Stimulated activated CD4-positive, alpha-beta T cell treated with anti-CD3 and anti-CD28 coated beads, Interleukin-2, amount 100 ng/mL, for 4 hours (primary cell): ENCODE results near the gene PLB1.
"Not testable (repeated sequence)": the region's sequence is repeated elsewhere in the genome, so short reads cannot be mapped to it uniquely, and the experiment has no call there.

Experiments
- DNase-seq: peaks from one replicate; pipeline ENCODE4 v3.0.0-alpha.2; 2020; ENCODE audit warnings: low read depth

Gene PLB1

GRCh38 chr2:28648671-28649395, 153.0 kb downstream of the PLB1 start:
- DNase-seq: no peak

- no peak for DNase-seq
Observed at GRCh38 chr2:28649481-28650265, 153.8 kb downstream of the PLB1 start.

- no peak for DNase-seq
Observed at GRCh38 chr2:28650266-28650584, 154.4 kb downstream of the PLB1 start.

GRCh38 chr2:28652217-28652616, 156.4 kb downstream of the PLB1 start:
- no peak for DNase-seq

GRCh38 chr2:28653892-28654662, 158.2 kb downstream of the PLB1 start:
- DNase-seq: no peak

GRCh38 chr2:28654663-28655320, 158.9 kb downstream of the PLB1 start:
- DNase-seq: no peak

- no peak for DNase-seq
Observed at GRCh38 chr2:28656937-28657615, 161.2 kb downstream of the PLB1 start.

GRCh38 chr2:28658369-28658768, 162.5 kb downstream of the PLB1 start:
- no peak for DNase-seq

GRCh38 chr2:28659127-28659526, 163.3 kb downstream of the PLB1 start:
- DNase-seq: no peak

GRCh38 chr2:28661589-28662001, 165.7 kb downstream of the PLB1 start:
- DNase-seq: no peak

GRCh38 chr2:28662044-28662443, 166.2 kb downstream of the PLB1 start:
- DNase-seq: no peak

GRCh38 chr2:28662468-28663181, 166.8 kb downstream of the PLB1 start:
- DNase-seq: no peak

GRCh38 chr2:28663359-28663758, 167.5 kb downstream of the PLB1 start:
- DNase-seq: no peak

- no peak for DNase-seq
Observed at GRCh38 chr2:28664120-28664842, 168.4 kb downstream of the PLB1 start.

- DNase-seq: no peak
Observed at GRCh38 chr2:28665041-28665704, 169.3 kb downstream of the PLB1 start.

- not testable (repeated sequence) for DNase-seq
Observed at GRCh38 chr2:28665811-28666377, 170.0 kb downstream of the PLB1 start.

GRCh38 chr2:28666496-28667184, 170.8 kb downstream of the PLB1 start:
- DNase-seq: no peak

GRCh38 chr2:28667261-28667660, 171.4 kb downstream of the PLB1 start:
- DNase-seq: no peak
